Measurements from ENCODE around the gene MPRIP.
"Not testable (repeated sequence)": the region's sequence is repeated elsewhere in the genome, so short reads cannot be mapped to it uniquely, and the experiment has no call there.

The MPRIP gene

DNA sequence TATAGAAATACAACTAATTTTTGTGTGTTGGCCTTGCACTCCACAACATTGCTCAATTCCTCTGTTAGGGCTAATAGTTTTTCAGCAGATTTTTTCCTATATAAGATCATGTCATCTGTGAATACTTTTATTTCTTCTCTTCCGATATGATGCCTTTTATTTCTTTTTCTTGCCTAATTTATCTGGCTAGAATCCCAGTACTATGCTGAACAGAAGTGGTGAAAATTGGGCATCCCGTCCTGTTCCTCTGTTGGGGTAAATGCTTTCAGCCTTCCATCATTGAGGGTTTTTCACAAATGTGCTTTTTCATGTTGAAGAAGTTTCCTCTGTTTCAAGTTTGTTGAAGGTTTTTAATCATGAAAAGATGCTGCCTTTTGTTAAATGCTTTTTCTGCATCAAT, 47.6 kb upstream of the MPRIP start (continued):
- TF ChIP-seq, protein P1, sequence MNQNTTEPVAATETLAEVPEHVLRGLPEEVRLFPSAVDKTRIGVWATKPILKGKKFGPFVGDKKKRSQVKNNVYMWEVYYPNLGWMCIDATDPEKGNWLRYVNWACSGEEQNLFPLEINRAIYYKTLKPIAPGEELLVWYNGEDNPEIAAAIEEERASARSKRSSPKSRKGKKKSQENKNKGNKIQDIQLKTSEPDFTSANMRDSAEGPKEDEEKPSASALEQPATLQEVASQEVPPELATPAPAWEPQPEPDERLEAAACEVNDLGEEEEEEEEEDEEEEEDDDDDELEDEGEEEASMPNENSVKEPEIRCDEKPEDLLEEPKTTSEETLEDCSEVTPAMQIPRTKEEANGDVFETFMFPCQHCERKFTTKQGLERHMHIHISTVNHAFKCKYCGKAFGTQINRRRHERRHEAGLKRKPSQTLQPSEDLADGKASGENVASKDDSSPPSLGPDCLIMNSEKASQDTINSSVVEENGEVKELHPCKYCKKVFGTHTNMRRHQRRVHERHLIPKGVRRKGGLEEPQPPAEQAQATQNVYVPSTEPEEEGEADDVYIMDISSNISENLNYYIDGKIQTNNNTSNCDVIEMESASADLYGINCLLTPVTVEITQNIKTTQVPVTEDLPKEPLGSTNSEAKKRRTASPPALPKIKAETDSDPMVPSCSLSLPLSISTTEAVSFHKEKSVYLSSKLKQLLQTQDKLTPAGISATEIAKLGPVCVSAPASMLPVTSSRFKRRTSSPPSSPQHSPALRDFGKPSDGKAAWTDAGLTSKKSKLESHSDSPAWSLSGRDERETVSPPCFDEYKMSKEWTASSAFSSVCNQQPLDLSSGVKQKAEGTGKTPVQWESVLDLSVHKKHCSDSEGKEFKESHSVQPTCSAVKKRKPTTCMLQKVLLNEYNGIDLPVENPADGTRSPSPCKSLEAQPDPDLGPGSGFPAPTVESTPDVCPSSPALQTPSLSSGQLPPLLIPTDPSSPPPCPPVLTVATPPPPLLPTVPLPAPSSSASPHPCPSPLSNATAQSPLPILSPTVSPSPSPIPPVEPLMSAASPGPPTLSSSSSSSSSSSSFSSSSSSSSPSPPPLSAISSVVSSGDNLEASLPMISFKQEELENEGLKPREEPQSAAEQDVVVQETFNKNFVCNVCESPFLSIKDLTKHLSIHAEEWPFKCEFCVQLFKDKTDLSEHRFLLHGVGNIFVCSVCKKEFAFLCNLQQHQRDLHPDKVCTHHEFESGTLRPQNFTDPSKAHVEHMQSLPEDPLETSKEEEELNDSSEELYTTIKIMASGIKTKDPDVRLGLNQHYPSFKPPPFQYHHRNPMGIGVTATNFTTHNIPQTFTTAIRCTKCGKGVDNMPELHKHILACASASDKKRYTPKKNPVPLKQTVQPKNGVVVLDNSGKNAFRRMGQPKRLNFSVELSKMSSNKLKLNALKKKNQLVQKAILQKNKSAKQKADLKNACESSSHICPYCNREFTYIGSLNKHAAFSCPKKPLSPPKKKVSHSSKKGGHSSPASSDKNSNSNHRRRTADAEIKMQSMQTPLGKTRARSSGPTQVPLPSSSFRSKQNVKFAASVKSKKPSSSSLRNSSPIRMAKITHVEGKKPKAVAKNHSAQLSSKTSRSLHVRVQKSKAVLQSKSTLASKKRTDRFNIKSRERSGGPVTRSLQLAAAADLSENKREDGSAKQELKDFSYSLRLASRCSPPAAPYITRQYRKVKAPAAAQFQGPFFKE (tag by site-specific recombination; IDR thresholded peaks at IDR 0.05; ENCODE audit: borderline replicate concordance), result no peak
- no peak for TF ChIP-seq ZNF654 (tag by site-specific recombination; IDR thresholded peaks at IDR 0.05; ENCODE audit: low read depth)
- TF ChIP-seq, protein P2, sequence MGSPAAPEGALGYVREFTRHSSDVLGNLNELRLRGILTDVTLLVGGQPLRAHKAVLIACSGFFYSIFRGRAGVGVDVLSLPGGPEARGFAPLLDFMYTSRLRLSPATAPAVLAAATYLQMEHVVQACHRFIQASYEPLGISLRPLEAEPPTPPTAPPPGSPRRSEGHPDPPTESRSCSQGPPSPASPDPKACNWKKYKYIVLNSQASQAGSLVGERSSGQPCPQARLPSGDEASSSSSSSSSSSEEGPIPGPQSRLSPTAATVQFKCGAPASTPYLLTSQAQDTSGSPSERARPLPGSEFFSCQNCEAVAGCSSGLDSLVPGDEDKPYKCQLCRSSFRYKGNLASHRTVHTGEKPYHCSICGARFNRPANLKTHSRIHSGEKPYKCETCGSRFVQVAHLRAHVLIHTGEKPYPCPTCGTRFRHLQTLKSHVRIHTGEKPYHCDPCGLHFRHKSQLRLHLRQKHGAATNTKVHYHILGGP (tag by site-specific recombination; IDR thresholded peaks at IDR 0.05), result no peak

GRCh38 chr17:16995930-16996329, 46.3 kb upstream of the MPRIP start:
- TF ChIP-seq ZNF426 (tag by site-specific recombination; IDR thresholded peaks at IDR 0.05), result no peak
- TF ChIP-seq, protein P3, sequence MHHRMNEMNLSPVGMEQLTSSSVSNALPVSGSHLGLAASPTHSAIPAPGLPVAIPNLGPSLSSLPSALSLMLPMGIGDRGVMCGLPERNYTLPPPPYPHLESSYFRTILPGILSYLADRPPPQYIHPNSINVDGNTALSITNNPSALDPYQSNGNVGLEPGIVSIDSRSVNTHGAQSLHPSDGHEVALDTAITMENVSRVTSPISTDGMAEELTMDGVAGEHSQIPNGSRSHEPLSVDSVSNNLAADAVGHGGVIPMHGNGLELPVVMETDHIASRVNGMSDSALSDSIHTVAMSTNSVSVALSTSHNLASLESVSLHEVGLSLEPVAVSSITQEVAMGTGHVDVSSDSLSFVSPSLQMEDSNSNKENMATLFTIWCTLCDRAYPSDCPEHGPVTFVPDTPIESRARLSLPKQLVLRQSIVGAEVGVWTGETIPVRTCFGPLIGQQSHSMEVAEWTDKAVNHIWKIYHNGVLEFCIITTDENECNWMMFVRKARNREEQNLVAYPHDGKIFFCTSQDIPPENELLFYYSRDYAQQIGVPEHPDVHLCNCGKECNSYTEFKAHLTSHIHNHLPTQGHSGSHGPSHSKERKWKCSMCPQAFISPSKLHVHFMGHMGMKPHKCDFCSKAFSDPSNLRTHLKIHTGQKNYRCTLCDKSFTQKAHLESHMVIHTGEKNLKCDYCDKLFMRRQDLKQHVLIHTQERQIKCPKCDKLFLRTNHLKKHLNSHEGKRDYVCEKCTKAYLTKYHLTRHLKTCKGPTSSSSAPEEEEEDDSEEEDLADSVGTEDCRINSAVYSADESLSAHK (tag by site-specific recombination; IDR thresholded peaks at IDR 0.05), result no peak
- TF ChIP-seq ZSCAN23 (tag by site-specific recombination; IDR thresholded peaks at IDR 0.05), result no peak
- TF ChIP-seq ZNF530 (tag by site-specific recombination; IDR thresholded peaks at IDR 0.05; ENCODE audit: low read depth), result no peak
- ChIA-PET POLR2A (no interaction called here), CTCF (interaction anchor here (1.1 kb wide), 1 partner anchor 25 kb away, joined by 4 read pairs; no protein-coding TSS in a partner anchor)
- Histone ChIP-seq H3K4me3 (ENCODE audit: low read depth, low read length) (no peak overlapping the region), H3K27ac (ENCODE audit: extremely low read depth, low read depth, low read length) (no peak overlapping the region), H3K36me3 (ENCODE audit: control insufficient read depth in 2 of 2, insufficient read depth in 1 of 2, low read length in 2 of 2) (no peaks in the 10 kb centered on the region), H3K4me1 (ENCODE audit: control insufficient read depth, insufficient read depth, low read length) (no peaks in the 10 kb centered on the region), H3K9me3 (ENCODE audit: control insufficient read depth, insufficient read depth, low read depth, low read length) (no peaks in the 10 kb centered on the region)

DNA sequence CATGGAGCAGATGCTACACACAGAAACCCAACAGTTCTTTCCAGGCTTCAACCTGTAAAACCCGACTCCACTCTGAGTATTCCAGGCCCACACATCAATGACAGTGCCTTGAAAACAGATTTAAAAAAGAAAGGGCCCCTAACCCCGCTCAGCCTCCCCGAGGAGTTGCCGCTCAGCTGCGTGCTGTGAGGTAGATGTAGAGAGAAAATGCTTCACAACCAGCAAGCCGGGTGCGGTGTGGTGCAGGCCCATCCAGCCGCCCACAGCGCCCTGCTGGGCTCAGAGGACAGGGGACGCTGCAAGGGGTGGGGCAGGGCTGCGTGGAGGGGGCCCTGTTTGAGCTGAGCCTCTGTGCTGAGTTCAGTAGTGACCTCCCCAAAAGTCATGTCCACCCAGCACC, 45.5 kb upstream of the MPRIP start:
- CTCF ChIA-PET; H3K4me1 ChIP-seq (ENCODE audit: control insufficient read depth, insufficient read depth, low read length); H3K9me3 ChIP-seq (ENCODE audit: control insufficient read depth, insufficient read depth, low read depth, low read length); H3K27ac ChIP-seq (ENCODE audit: extremely low read depth, low read depth, low read length); POLR2A ChIA-PET; H3K4me3 ChIP-seq (ENCODE audit: low read depth, low read length); H3K36me3 ChIP-seq (ENCODE audit: control insufficient read depth in 2 of 2, insufficient read depth in 1 of 2, low read length in 2 of 2): not testable (repeated sequence)

DNA sequence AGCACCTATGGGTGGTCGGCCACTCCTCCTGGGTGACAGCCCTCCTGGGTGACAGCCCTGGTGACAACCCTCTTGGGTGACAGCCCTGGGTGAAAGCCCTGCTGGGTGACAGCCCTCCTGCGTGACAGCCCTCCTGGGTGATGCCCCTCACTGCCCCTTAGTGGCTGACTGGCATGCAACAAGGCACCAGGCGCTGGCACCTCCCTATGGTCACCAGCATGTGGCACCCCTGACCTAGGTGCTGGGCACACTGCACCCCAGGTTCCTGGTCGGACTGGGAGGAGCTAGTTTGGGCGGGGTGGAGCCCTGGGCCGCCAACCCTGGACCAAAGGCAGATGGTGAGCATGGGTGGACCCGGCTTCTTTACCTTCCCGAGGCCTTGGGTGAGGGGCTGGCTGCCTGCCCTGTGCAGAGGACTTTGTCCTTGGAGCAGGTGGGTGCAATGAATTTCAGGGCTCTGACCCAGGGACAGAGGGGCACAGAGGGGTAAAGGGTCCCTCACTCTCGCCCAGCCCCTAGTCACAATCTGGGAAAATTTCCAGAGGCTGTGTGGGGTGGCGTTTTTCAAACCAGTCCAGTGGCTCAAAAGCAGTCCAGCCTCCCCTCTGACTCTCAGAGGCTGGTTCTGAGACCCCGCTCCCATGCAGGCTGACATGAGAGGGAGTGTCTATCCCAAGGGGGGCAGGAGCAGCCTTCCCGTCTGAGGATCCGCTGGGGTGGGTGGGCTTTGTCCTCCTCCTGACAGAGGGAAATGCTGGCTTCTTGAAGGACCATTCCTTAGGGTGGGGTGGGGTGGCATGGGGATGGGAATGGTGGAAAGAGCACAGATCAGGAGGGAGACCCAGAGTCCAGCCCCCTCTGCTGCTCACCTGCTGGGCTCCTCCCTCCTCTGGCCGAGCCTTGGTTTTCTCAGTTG, 44.5 kb upstream of the MPRIP start:
- no peak overlapping the region for H3K4me3 ChIP-seq (ENCODE audit: low read depth, low read length)
- ChIA-PET CTCF (interaction anchor here (0.6 to 1.2 kb wide), 2 partner anchors 37 to 77 kb away, joined by 3 to 4 read pairs; no protein-coding TSS in a partner anchor), POLR2A (no interaction called here)
- no peaks in the 10 kb centered on the region; the same call in 1 of the 2 replicates for H3K4me1 ChIP-seq (ENCODE audit: control insufficient read depth, insufficient read depth, low read length)
- no peaks in the 10 kb centered on the region for H3K36me3 ChIP-seq (ENCODE audit: control insufficient read depth in 2 of 2, insufficient read depth in 1 of 2, low read length in 2 of 2)
- H3K27ac ChIP-seq (ENCODE audit: extremely low read depth, low read depth, low read length), result no peak overlapping the region
- no peaks in the 10 kb centered on the region for H3K9me3 ChIP-seq (ENCODE audit: control insufficient read depth, insufficient read depth, low read depth, low read length)
- no peak for TF ChIP-seq ZNF558 (tag by site-specific recombination; IDR thresholded peaks at IDR 0.05)
- no peak for TF ChIP-seq ZEB2 (tag by site-specific recombination; IDR thresholded peaks at IDR 0.05)
- TF ChIP-seq ZNF2 (tag by site-specific recombination; IDR thresholded peaks at IDR 0.05), result no peak
- no peak for TF ChIP-seq HOXD13 (CRISPR knock-in tag; IDR thresholded peaks at IDR 0.05; ENCODE audit: borderline replicate concordance)
- TF ChIP-seq, protein P4, sequence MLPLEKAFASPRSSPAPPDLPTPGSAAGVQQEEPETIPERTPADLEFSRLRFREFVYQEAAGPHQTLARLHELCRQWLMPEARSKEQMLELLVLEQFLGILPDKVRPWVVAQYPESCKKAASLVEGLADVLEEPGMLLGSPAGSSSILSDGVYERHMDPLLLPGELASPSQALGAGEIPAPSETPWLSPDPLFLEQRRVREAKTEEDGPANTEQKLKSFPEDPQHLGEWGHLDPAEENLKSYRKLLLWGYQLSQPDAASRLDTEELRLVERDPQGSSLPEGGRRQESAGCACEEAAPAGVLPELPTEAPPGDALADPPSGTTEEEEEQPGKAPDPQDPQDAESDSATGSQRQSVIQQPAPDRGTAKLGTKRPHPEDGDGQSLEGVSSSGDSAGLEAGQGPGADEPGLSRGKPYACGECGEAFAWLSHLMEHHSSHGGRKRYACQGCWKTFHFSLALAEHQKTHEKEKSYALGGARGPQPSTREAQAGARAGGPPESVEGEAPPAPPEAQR (tag by site-specific recombination; IDR thresholded peaks at IDR 0.05), result no peak
- TF ChIP-seq ZNF350 (tag by site-specific recombination; IDR thresholded peaks at IDR 0.05), result no peak
- TF ChIP-seq ZNF561 (tag by site-specific recombination; IDR thresholded peaks at IDR 0.05; ENCODE audit: borderline replicate concordance), result no peak
- TF ChIP-seq ZNF354C (tag by site-specific recombination; IDR thresholded peaks at IDR 0.05; ENCODE audit: borderline replicate concordance, low read depth), result no peak
- TF ChIP-seq ZNF501 (tag by site-specific recombination; IDR thresholded peaks at IDR 0.05), result no peak
